ENCODE results near the gene HSF2. TPM values are rescaled to one million over a fixed set of nuclear protein-coding genes. Genes with fewer than 3 reads are reported as not detected.

HSF2 gene
- total RNA-seq, 1 donor from 2014 or later: 28.4 TPM

DNA sequence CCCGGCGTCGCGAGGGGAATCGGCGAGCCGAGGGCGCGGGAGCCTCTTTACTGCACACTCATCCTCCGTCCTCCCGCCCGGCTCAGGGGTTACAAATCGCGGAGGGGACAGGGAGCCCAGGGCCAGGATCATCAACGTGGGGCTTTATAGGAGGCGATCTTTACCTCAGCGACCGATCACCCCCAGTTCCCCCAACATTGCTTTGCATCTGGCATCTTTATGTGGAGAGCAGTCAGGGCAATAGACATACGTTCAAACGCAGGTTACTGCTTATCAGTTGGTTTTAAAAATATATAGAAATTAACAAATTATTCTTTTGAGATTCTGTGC, 634 bp downstream of the HSF2 start:
- no peak for DNase-seq (ENCODE audit: low read depth)

DNA sequence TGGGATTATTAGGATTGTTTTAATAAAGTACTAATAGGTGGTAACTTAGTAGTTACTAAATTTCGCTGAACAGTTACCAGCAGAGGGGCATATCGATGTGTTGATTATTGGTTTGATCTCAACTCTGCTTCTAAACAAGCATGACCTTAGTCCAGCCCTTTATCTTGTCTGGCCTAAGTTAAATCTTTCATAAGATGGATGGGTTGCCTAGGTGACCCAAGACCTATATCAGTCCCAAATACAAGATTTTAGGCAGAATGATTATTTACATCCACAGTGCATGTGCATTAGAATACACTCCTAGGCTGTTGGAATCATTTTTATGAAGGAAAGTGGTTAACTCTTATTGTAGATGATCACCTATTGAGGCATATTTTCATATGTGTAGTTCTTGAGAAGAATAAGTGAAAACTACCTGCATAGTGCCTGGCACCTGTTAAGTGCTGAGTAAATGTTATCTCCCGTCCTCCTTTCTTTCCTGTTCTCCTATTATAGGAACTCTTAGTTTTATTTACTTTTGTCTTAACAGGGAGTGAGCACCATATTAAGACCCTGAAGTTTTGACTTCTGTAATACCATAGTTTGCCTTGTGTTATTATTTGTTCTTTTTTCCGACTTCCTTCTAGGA, 1.1 kb downstream of the HSF2 start:
- no peak for DNase-seq (ENCODE audit: low read depth)

DNA sequence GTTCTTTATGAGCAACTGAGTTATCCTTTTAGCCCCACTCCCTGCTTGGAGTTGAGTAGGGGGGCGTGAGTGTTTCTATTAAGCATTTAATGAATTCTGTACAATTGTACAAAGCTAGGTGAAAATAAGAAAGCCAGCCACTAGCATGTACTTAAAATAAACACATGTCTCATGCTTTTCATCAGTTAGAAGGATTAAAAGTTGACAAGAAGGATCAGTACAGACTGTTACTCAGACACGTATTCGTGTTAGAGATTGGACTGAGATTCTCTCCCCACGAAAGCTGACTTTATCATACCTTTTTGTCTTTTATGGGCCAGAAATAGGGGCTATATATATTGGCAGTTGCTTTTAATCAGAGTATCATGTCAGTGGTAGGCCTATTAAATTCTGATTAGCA, 1.7 kb downstream of the HSF2 start:
- no peak for DNase-seq (ENCODE audit: low read depth)

DNA sequence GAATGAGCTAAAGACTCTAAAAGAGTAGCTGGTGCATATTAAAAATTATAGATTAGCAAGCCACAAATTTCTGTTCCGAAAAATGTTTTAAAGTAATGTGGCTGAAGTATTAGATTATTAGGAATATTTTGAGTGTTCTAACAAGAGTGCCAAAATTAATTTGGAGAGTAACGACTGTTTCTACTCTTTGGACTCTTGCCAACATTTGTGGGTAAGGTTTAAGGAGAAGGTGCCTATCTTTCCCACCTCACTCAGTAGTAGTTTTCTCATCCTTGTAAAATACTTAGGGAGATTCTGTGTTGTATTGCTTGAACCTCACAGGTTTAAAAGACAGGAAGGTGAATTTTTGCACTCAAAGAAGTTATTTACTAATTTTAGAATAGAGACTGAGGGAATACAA, 5.0 kb downstream of the HSF2 start:
- DNase-seq (ENCODE audit: low read depth): no peak

DNA sequence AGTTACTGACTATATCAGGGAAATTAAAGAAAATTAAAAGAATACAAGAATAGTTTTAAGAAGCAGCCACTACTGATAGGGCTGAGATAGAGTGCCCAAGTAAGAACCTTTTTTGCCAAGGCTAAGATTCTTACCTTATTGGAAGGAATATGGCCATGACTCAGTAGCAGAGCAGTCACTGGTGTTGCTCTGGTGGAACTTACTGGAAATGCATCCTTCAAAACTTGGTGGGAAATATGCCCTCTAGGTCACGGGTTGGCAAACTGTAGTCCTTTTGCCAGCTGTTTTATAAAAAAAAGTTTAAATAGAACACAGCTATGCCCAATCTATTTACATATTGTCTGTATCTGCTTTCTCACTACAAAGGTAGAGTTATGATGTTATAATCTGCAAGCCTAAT, 6.0 kb downstream of the HSF2 start:
- peak; percentile 26 for DNase-seq (ENCODE audit: low read depth)

DNA sequence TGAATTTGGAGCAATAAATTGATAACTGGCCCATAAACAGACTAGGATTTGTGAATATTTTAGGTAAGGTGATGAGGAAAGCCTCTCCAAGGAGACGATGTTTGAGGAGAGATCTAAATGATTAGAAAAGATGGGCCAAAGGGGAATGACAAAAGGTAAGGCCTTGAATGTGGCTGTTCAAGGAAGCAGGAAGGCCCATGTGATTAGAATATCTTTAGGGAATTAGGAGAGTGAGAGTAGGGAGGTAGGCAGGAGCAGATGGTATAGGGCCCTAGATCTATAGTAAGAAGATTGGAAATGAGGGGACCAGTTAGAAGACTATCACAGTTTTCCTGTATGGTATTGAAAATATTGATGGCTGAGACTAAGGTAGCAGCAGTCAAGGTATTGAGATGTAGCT, 6.7 kb downstream of the HSF2 start:
- DNase-seq (ENCODE audit: low read depth): no peak

DNA sequence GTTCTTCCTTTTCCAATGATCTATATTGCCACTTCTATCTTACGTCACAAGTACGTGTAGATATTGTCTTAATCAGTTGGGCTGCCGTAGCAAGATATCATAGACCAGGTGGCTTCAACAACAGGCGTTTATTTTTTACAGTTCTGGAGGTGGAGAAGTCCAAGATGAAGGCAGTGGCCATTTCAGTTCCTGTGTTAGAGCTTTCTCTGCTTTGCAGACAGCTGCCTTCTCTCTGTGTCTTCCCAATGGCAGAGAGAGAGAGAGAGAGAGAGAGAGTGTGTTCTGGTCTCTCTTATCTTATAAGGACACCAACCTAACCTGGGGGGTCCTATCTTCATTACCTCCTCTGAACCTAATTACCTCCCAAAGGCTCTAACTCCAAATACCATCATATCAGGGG, 8.3 kb downstream of the HSF2 start:
- DNase-seq (ENCODE audit: low read depth): no peak

DNA sequence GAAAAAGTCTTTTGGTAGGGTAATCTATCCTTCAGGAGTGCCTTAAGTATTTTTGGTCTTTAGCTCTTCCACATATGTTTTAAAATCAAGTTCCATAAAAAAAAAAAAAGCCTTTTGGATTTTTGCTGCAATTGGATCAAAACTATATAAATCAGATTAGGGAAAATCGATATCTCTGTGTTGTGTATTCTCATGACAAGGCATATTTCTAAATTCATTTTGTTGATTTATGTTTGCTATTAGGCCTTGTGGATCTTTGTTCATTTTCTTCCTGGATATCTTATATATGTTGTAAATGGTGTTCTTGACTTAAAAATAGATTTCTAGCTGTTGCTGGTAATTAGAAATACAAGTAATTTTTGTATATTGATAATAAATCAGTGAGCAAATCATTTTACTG, 8.8 kb downstream of the HSF2 start:
- DNase-seq (ENCODE audit: low read depth): no peak

DNA sequence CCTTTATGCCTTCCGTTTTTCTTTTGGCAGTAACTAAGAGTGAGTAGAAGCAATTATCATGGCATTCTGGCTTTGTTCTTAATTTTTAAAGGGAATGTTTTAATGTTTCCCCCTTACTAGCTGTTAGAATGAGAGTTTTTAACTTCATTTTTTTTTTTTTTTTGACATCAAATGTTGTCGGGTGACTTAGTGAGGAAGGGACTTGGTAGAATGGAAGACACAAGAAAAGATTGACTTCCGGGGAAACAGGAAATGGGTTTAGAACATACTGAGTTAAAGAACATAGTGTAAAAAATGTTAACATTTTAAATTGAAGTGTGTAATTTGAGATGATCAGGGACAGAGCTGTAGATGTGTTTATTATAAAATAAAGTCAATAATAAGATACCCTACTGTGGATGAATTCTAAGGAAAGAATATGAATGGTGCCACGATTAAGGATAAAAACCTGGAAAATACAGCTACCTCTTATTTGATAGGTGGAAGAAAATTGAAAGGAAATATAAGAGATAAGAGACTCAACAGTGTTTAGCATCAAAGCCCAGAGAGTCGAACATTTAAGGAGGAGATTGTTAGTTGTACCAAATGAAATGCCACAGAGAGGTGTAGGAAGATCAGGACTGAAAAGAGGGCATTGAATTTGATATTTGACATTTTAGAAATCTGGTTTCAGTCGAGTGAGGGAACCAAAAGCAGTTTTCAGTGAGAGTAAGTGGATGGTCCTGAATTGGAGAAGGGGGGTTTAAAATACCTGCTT, 9.4 kb downstream of the HSF2 start:
- no peak for DNase-seq (ENCODE audit: low read depth)

DNA sequence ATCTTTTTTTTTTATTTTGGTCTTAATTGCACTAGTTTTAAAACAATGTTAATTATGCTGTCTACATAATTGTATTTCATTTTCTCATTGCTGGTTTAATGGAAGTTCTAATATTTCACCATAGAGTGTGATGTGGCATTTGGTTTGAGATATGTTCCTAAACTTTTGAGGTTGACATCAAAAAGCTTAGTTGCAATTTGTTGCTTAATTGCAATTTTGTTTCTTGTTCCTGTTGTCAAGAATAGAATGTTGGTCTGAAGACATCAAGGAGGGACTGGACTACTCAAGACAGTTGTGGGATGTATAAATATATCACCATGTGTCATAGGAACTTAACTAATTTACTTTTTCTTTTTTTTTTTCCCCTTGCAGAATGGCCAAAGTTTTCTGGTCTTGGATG, 12.5 kb downstream of the HSF2 start:
- no peak for DNase-seq (ENCODE audit: low read depth)

DNA sequence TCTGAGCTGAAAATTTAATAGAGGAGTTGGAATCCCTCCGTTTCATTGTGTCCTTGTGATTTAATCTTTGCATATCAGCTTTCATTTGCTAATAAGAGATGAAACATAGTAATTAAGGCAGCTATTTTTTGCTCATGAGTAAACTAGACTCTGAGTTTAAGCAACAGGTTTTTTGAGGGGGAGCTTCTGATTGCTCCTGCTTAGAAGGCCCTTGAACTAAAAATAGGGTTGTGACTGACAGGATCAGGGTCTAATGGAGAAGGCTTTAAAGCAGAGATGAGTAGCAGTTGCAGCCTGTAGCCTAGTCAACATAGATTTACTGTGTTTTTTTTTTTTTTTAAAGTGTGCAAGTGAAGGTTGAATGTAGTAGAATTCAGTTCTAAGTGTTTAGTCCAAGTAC, 17.4 kb downstream of the HSF2 start:
- no peak for DNase-seq (ENCODE audit: low read depth)

DNA sequence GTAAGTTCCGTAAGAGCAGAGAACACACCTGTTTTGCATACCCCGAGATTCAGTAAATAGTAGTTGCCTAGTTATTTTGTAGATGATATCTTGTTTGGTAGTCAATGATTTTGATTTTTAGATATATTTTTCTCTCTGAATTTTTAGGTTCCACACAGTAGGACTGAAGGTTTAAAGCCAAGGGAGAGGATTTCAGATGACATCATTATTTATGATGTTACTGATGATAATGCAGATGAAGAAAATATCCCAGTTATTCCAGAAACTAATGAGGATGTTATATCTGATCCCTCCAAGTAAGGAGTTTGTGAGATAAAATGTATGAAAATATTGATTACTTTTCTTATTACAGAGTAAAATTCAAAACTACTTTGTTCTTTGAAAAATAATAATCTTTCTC, 22.6 kb downstream of the HSF2 start:
- DNase-seq (ENCODE audit: low read depth): no peak

DNA sequence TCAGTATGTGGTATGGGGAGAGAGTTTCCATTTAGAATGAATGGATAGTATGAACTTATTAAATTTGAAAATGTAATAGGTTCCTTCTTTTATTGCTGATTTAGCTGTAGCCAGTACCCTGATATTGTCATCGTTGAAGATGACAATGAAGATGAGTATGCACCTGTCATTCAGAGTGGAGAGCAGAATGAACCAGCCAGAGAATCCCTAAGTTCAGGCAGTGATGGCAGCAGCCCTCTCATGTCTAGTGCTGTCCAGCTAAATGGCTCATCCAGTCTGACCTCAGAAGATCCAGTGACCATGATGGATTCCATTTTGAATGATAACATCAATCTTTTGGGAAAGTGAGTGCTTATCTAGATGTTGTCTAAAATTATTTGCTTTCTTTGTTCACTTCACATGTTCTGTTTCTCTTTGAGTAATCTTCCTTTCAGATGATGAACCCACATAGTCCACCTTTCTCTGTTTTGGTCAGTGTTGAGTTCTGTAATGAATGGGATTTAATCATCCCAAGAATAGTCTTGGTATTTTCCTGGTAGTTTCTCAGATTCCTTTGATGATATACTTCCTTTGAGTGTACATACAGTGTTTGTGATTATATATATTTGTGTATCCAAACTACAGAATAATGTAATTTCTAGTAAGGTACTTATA, 23.3 kb downstream of the HSF2 start:
- DNase-seq (ENCODE audit: low read depth): no peak

DNA sequence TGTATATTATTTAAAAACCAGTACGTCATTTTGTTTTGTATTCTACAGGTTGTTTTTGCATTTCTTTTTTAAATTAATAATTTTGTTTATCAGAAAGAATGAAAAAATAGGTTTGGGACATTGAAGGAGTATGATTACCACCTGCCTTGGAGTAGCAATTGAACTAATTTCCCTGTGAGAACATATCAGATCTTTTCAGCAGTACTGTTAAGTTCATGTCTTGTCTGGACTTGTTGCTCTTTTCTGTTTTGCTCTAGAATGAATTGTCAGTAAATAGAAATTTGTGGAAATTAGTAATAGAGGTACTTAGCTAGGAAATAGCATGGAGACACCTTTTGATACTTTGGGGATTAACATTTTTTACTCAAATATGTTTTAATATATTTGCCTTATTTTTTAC, 24.3 kb downstream of the HSF2 start:
- no peak for DNase-seq (ENCODE audit: low read depth)

DNA sequence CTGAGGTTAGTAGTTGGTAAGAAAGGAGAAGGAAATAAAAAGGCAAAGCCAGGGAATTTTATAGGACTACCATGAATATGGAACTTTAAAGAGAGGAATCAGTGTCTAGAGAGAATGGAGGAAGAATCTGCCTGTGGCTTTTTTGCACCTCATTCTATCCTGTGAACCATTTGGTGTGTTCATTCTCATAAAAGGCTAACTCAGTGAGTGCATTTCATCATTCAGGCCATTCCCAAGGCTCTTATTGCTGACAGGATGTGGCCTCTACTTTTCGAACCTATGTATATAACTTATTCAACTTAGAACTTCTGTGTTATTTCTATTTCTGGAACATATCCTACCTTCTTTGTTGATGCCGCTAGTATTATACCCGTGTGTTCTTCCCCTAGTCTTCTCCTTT, 27.1 kb downstream of the HSF2 start:
- DNase-seq (ENCODE audit: low read depth): no peak

DNA sequence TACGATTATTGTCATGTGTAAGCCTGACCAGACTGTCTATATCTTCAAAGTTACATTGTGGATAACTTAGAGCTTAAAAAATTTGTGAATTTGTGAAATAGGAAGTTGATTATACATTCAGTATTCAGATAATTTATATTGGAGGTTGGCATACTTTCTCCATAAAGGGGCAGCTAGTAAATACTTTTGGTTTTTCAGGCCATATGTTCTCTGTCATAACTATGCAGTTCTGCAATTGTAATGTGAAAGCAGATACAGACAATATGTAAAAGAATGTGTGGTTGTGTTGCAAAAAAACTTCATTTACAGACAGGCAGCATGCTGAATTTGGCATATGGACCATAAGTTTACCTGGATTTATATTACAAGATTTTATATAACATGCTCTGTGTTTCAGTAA, 29.3 kb downstream of the HSF2 start:
- DNase-seq (ENCODE audit: low read depth): no peak

DNA sequence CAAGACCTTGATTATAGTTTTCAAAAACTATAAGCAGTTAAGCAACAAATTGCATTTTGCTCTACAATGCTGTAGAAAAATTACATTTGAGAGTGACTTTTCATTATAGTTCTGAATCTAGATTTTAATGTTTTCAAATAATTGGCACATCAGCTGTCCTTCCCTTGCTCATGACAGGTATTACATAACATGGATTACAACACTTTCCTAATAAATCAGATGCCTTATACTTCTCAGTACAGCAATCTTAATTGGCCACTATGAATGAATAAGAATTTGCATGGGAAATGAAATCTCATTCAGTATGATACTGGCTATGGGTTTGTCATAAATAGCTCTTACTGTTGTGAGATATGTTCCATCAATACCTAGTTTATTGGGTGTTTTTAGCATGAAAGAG, 29.9 kb downstream of the HSF2 start:
- no peak for DNase-seq (ENCODE audit: low read depth)

DNA sequence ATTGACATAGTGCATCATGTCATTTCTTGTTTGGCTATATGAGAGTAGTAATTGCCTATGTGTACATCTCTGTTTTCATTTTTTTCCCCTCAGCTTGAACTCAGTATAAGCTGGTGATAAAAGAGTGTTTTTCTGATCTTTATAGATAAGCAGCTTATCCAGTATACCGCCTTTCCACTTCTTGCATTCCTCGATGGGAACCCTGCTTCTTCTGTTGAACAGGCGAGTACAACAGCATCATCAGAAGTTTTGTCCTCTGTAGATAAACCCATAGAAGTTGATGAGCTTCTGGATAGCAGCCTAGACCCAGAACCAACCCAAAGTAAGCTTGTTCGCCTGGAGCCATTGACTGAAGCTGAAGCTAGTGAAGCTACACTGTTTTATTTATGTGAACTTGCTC, 32.3 kb downstream of the HSF2 start:
- no peak for DNase-seq (ENCODE audit: low read depth)

DNA sequence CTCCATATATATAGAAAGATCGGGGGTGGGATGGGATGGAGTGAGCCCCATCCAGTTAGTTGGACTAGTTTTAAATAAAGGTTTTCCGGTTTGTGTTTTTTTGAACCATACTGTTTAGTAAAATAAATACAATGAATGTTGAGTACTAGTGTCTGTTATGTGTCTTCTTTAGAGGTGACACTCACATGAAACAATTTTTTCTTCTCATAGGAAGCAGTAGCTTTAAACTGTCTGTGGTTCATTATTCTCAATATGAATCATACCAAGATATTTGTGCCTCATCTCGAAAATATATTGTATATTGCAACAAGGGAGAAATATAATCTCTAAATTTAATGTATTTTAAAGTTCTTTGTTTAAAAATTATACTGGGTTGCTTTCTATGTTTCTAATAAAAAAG, 33.4 kb downstream of the HSF2 start:
- DNase-seq (ENCODE audit: low read depth): no peak

DNA sequence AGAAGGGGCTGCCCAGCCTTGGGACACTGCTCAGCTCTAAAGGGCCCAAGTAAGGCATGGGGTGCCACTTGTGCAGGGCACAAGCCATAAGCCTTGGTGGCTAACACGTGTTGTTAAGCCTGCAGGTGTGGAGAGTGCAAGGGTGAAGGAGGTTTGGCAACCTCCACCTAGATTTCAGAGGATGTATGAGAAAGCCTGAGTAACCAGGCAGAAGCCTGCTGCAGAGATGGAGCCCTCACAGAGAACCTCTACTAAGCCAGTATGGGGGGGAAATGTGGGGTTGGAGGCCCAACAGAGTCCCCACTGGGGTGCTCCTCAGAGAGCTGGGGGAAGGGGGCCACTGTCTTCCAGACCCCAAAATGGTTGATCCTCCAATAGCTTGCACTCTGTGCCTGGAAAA, 39.5 kb downstream of the HSF2 start:
- DNase-seq (ENCODE audit: low read depth): no peak

DNA sequence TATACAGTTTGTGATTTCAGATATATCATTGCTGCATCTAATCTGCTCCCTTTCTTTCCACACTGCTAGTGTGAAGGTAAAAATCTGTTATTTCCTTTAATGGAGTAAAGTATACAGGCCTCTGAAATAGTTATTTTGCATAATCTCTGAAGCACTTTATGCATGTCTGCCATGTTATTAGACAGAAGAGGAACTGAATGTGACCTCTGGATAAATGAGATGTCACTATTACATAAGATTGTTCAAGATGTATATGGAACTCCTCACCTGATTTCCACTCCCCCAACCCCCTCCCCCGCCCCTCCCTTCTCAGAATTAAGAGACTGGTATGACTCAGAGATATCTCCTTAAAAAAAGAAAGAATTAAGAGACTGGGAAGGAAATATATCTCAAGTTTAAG, 45.8 kb downstream of the HSF2 start:
- DNase-seq (ENCODE audit: low read depth): no peak

DNA sequence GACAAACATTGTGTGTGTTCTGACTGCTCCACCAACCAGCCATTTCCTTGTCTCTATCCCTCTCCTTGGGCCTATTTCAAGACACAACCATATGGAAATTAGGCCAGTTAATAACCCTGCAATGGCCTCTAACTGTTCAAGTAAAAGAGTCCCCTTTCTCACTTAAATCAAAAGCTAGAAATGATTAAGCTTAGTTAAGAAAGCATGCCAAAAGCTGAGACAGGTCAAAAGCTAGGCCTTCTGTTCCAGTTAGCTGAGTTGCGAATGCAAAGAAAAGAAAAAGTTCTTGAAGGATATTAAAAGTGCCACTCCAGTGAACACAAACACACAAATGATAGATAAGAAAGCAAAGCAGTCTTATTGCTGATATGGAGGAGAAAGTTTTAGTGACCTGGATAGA, 49.6 kb downstream of the HSF2 start:
- DNase-seq (ENCODE audit: low read depth): peak; percentile 84

DNA sequence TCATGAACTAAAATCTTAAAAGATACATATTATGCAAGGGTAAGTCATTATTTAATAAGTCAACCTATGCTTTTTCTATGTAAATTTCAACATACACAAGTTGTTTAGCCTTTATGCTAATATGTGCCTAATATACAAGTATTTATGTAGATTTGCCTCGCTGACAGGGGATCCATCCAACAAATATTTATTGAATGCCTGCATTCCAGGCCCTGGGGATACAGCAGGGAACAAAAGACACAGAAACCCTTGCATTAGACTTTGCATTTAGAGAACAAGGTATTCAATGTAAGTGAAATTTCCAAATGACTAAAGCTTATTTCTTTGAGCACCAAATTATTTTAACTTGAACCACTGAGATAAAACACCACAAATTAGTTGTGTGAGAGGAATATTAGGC, 53.1 kb downstream of the HSF2 start:
- DNase-seq (ENCODE audit: low read depth): no peak

DNA sequence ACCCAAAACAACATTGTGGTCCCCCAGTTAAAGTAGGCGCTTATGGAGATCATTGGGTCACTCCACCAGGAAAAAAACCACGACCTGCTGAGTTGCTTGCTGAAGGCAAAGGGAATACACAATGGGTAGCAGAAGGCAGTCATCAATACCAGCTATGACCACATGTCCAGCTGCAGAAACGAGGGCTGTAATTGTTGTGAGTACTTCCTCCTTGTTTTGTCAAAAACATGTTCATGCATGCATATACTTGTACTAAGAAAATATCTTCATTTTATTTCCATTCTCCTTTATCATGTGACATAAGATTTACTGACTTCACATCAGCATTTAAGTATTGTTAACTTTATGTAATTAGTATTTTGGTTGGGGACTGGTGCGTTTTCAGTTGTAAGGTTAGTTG, 55.2 kb downstream of the HSF2 start:
- no peak for DNase-seq (ENCODE audit: low read depth)
